Lower lobe of right lung (tissue), 2 donors: Measurements from ENCODE around the gene USP33. TPM values are rescaled to one million over a fixed set of nuclear protein-coding genes. Genes with fewer than 3 reads are reported as not detected.
"Not testable (repeated sequence)": the region's sequence is repeated elsewhere in the genome, so short reads cannot be mapped to it uniquely, and the experiment has no call there.

ENCODE experiments used
- ATAC-seq, 2 donors: fragments of 200-7000 bp; cut with Tn5 transposase; one replicate each; pipeline ENCODE4 v1.9.1; 2020 to 2022; ENCODE audit warnings: mild to moderate bottlenecking in 2 of 2, moderate library complexity in 2 of 2
- DNase-seq: peaks from one replicate; pipeline ENCODE4 v3.0.0-alpha.2; 2020
- H3K27ac ChIP-seq: fragments of 200-600 bp; one replicate; pipeline ENCODE4 v1.8.0; 2022
- H3K27me3 ChIP-seq: fragments of 200-600 bp; one replicate; pipeline ENCODE4 v1.8.0; 2022; ENCODE audit warnings: low read depth
- H3K36me3 ChIP-seq: fragments of 200-600 bp; one replicate; pipeline ENCODE4 v1.8.0; 2022; ENCODE audit warnings: mild to moderate bottlenecking
- H3K4me1 ChIP-seq: fragments of 200-600 bp; one replicate; pipeline ENCODE4 v1.8.0; 2022
- H3K4me3 ChIP-seq: fragments of 200-600 bp; one replicate; pipeline ENCODE4 v1.8.0; 2022; ENCODE audit warnings: mild to moderate bottlenecking
- H3K9me3 ChIP-seq: fragments of 200-600 bp; one replicate; pipeline ENCODE4 v1.8.0; 2022
- intact Hi-C: fragments of 100-400 bp; cut with DNase I; formaldehyde crosslinking; loops from one replicate; pipeline ENCODE4 v1.11.0; 2022
- total RNA-seq: library from RNA; stranded (reverse); fragmentation: NEBNext Ultra II Directional; extraction: Animal tissue kit (Norgen Biotek cat#: 25700); gene quantifications from one replicate; pipeline ENCODE4 v1.2.1, GENCODE V29; 2021
- TF ChIP-seq, protein P1 (sequence below): fragments of 200-600 bp; IDR thresholded peaks from one replicate; pipeline ENCODE4 v1.8.0; 2022; ENCODE audit warnings: antibody characterized with exemption, mild to moderate bottlenecking
- donor health status: DM: no; HTN: yes; CAD: no; lungs with severe emphysema.

Gene USP33
- total RNA-seq, 1 donor from 2014 or later: 68.4 TPM

- Histone ChIP-seq H3K27me3 (no peaks in the 10 kb centered on the region), H3K27ac (peak overlapping the region; percentile 94), H3K36me3 (no peaks in the 10 kb centered on the region), H3K9me3 (no peaks in the 10 kb centered on the region), H3K4me1 (peaks cover 20% of the 10 kb centered on the region), H3K4me3 (peak overlapping the region; percentile 85)
- ATAC-seq: peak; percentile 95 to 96
- TF ChIP-seq, protein P1, sequence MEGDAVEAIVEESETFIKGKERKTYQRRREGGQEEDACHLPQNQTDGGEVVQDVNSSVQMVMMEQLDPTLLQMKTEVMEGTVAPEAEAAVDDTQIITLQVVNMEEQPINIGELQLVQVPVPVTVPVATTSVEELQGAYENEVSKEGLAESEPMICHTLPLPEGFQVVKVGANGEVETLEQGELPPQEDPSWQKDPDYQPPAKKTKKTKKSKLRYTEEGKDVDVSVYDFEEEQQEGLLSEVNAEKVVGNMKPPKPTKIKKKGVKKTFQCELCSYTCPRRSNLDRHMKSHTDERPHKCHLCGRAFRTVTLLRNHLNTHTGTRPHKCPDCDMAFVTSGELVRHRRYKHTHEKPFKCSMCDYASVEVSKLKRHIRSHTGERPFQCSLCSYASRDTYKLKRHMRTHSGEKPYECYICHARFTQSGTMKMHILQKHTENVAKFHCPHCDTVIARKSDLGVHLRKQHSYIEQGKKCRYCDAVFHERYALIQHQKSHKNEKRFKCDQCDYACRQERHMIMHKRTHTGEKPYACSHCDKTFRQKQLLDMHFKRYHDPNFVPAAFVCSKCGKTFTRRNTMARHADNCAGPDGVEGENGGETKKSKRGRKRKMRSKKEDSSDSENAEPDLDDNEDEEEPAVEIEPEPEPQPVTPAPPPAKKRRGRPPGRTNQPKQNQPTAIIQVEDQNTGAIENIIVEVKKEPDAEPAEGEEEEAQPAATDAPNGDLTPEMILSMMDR: peak; percentile 95
- intact Hi-C loops: no loop called here
- peak; percentile 95 for DNase-seq
These were observed 76.2 kb downstream of the USP33 start for GRCh38 chr1:77683160-77684148.

GRCh38 chr1:77682460-77683159 is 77.0 kb downstream of the USP33 start, which contains the start of gene ZZZ3:
Gene ZZZ3 (minus strand): TSS chr1:77682658. CDS start chr1:77633354, 49,304 bp downstream.
- TF ChIP-seq, protein P1: no peak
- intact Hi-C loops: no loop called here
- Histone ChIP-seq H3K4me1 (peaks cover 20% of the 10 kb centered on the region), H3K9me3 (no peaks in the 10 kb centered on the region), H3K27me3 (no peaks in the 10 kb centered on the region), H3K4me3 (peak within 1 kb of the TSS; percentile 85), H3K27ac (peak within 1 kb of the TSS; percentile 94), H3K36me3 (no peaks in the 10 kb centered on the region)
- peak; percentile 93 for DNase-seq
- peak; percentile 92 to 94 for ATAC-seq

DNA sequence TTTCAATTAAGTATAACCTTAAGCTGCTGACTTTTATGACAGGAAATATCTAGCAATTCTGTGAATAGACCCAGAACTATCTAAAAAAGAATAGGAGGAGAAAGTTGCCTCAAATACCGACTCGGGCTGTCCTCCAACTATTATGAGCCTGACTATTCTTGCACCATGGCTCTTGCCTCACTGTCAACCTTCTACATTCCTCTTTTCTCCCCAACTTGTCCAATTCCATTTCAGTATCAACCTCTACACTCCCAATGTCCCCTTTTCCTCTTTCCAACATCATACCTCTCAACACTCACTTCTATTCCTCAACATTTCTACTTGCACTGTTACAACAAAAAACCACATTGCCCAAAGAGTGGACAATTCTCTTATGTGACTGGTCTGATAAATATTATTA is 79.5 kb downstream of the USP33 start:
- H3K27me3 ChIP-seq: no peaks in the 10 kb centered on the region
- ATAC-seq: no peak
- intact Hi-C loops: no loop called here
- peaks cover 20% of the 10 kb centered on the region for H3K4me1 ChIP-seq
- TF ChIP-seq, protein P1: no peak
- H3K36me3 ChIP-seq: no peaks in the 10 kb centered on the region
- H3K4me3 ChIP-seq: no peak overlapping the region
- no peak overlapping the region for H3K27ac ChIP-seq
- DNase-seq: no peak
- no peaks in the 10 kb centered on the region for H3K9me3 ChIP-seq

- H3K4me1 ChIP-seq: peaks cover 15% of the 10 kb centered on the region
- intact Hi-C loops: no loop called here
- DNase-seq (no peak), ATAC-seq (no peak)
- no peaks in the 10 kb centered on the region for H3K9me3 ChIP-seq
- no peaks in the 10 kb centered on the region for H3K36me3 ChIP-seq
- no peak overlapping the region for H3K27ac ChIP-seq
- no peak overlapping the region for H3K4me3 ChIP-seq
- TF ChIP-seq, protein P1: no peak
- no peaks in the 10 kb centered on the region for H3K27me3 ChIP-seq
These were observed 80.7 kb downstream of the USP33 start for GRCh38 chr1:77678660-77679610.

GRCh38 chr1:77674807-77675206 is 84.8 kb downstream of the USP33 start:
- intact Hi-C loops, H3K4me1 ChIP-seq, H3K27me3 ChIP-seq, H3K9me3 ChIP-seq, H3K36me3 ChIP-seq, H3K27ac ChIP-seq, DNase-seq, ATAC-seq, H3K4me3 ChIP-seq: not testable (repeated sequence)
